Central memory CD8-positive, alpha-beta T cell (primary cell): ENCODE results near the gene ACTR6.

Experiments used
- ATAC-seq: fragments of 150-1000 bp; cut with Tn5 transposase; replicated peaks from 2 replicates; pipeline ENCODE4 v1.10.0; 2022; ENCODE audit warnings: mild to moderate bottlenecking, moderate FRiP score, moderate number of reproducible peaks; ENCODE audit not compliant: poor library complexity, severe bottlenecking; ENCODE audit errors: extremely low read depth
- DNase-seq, 2 donors: peaks; one replicate each; pipeline ENCODE4 v3.0.0; 2021; ENCODE audit warnings: low spot score in 2 of 2
- H3K27ac Mint-ChIP-seq: one replicate; pipeline ENCODE4 v1.8.0; 2022; ENCODE audit warnings: low read depth, mild to moderate bottlenecking, moderate library complexity, mixed read lengths
- H3K27me3 Mint-ChIP-seq: one replicate; pipeline ENCODE4 v1.8.0; 2022; ENCODE audit warnings: mixed read lengths
- H3K36me3 Mint-ChIP-seq: one replicate; pipeline ENCODE4 v1.8.0; 2022; ENCODE audit warnings: mild to moderate bottlenecking, moderate library complexity, mixed read lengths; ENCODE audit not compliant: insufficient read depth
- H3K4me1 Mint-ChIP-seq: one replicate; pipeline ENCODE4 v1.8.0; 2022; ENCODE audit warnings: mixed read lengths
- H3K4me3 Mint-ChIP-seq: one replicate; pipeline ENCODE4 v1.8.0; 2022; ENCODE audit warnings: mild to moderate bottlenecking, moderate library complexity, mixed read lengths
- H3K9me3 Mint-ChIP-seq: one replicate; pipeline ENCODE4 v1.8.0; 2022; ENCODE audit warnings: mixed read lengths

ACTR6 gene

DNA sequence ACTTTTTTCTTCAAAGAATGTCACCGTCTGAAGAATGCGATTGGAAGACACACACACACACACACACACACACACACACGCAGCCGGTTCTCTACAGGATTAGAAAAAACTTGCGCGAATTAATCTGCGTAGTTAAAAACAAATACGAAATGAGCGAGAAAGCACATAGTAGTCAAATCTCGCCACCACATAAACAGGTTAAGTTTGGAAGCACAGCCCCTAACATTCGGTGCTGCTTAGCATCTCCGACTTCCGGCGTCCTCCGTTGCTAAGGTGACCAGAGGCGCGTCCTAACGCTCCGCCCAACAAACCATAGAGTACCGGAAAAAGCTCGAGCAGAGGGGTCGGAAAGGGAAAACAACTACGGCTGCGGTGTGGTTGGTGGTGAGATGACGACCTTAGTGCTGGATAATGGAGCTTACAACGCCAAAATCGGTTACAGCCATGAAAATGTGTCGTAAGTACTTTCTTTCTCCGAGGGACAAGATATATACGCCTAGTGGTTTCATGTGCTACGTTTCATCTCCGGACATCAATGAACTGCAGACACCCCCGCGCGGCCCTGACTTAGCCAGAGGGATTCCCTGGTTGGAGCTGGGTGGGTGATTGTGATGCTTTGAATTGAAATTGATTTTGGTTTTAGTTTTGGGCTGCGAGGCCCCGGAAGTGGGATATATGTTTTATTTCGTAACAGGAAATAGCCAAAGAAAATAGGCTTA, at the start of gene ACTR6:
Gene ACTR6, plus strand, starts transcription at position 353 of the 719 bp plus-strand sequence. Its CDS starts 37 bp downstream, at position 390.
- no peaks in the 10 kb centered on the region for H3K9me3 Mint-ChIP-seq
- H3K36me3 Mint-ChIP-seq = peaks cover 25% of the 10 kb centered on the region

DNA sequence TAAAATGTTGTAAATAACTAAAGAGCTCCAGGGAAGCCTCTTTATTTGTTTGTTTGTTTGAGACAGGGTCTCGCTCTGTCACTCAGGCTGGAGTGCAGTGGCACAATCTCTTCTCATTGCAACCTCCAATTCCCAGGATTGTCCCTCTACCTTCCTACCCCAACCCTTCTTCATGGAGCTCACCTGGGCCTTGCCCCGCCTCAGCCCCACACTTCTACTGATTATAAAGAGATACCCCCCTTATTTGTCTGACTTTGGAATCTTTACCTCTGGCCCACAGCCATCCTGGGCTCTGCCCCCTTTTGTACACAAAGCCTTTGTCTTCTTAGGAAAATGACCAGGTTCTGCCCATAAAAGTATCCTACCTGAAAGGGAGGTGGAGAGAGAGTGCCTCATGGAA, 48.8 kb upstream of the ACTR6 start:
- no peaks in the 10 kb centered on the region for H3K9me3 Mint-ChIP-seq
- H3K27me3 Mint-ChIP-seq = no peaks in the 10 kb centered on the region
- ATAC-seq (no peak), DNase-seq (no peak)
- peaks cover 11% of the 10 kb centered on the region for H3K4me1 Mint-ChIP-seq
- no peak overlapping the region for H3K4me3 Mint-ChIP-seq
- H3K36me3 Mint-ChIP-seq = peaks cover 2% of the 10 kb centered on the region
- H3K27ac Mint-ChIP-seq = no peak overlapping the region

More for the DNA sequence above, at the start of gene ACTR6:
- ATAC-seq (peak; percentile 87), DNase-seq (peak; percentile 98)
- Mint-ChIP-seq H3K27me3 (no peaks in the 10 kb centered on the region), H3K4me3 (peak within 1 kb of the TSS; percentile 94), H3K4me1 (peaks cover 29% of the 10 kb centered on the region), H3K27ac (peak within 1 kb of the TSS; percentile 99)

DNA sequence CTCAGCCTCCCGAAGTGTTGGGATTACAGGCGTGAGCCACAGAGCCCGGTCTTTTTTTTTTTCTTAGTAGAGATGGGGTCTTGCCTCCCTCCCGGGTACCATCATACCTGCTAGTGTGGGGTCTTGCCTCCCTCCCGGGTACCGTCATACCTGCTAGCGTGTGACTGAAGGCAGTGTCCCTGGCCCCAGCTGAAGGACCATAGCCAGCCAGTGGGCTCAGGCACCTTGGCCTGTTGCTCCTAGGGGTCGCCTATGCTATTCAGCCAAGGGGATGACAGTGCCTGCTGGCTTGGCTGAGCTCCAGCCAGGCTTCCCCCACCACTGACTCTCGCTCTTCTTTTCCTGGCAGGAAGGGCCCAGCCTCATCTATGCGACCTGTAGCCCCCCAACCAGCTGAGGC, 47.5 kb upstream of the ACTR6 start:
- ATAC-seq (no peak), DNase-seq (no peak)
- Mint-ChIP-seq H3K4me3 (no peak overlapping the region), H3K27ac (no peak overlapping the region), H3K4me1 (peaks cover 11% of the 10 kb centered on the region), H3K36me3 (peaks cover 4% of the 10 kb centered on the region), H3K9me3 (no peaks in the 10 kb centered on the region), H3K27me3 (no peaks in the 10 kb centered on the region)

DNA sequence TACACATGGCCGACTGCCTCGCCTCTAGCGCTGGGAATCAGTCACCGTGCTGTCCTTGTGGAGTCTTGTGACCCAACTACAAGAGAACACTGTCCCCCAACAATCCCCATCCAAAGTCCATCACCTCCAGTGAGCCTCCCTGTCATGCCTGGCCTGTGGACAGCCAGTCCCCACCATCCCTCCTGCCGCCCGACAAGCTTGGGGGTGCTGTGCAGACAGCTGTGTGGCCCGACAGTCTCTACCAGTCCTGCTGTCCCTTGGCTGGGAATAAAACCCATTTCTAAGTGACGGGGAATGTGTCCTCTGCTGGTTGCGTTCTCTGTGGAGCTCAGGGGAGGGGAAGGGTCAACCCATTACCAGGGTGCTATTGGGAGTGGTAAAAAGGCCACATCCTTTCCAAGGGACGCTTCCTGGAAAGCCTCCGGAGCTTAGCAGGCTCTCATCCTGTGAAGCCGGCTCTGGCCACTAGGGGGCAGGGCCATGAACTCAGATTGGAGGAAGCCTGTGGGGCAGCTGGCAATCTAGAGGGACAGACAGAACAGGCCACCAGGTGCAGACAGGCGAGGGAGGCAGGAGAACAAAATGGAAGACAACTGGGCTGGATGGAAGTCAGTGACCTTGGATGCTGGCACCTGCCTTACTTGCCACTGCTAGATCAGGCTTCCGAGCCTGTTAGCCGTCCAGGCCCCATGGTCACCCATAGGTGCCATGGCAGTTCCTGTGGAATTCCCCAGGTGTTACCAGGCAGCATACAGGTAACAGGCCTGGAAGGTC, 46.0 kb upstream of the ACTR6 start:
- Mint-ChIP-seq H3K9me3 (no peaks in the 10 kb centered on the region), H3K36me3 (peaks cover 7% of the 10 kb centered on the region), H3K4me3 (no peak overlapping the region), H3K27ac (no peak overlapping the region), H3K4me1 (peaks cover 11% of the 10 kb centered on the region), H3K27me3 (no peaks in the 10 kb centered on the region)
- ATAC-seq (peak; percentile 65), DNase-seq (peak; percentile 55 to 64)

DNA sequence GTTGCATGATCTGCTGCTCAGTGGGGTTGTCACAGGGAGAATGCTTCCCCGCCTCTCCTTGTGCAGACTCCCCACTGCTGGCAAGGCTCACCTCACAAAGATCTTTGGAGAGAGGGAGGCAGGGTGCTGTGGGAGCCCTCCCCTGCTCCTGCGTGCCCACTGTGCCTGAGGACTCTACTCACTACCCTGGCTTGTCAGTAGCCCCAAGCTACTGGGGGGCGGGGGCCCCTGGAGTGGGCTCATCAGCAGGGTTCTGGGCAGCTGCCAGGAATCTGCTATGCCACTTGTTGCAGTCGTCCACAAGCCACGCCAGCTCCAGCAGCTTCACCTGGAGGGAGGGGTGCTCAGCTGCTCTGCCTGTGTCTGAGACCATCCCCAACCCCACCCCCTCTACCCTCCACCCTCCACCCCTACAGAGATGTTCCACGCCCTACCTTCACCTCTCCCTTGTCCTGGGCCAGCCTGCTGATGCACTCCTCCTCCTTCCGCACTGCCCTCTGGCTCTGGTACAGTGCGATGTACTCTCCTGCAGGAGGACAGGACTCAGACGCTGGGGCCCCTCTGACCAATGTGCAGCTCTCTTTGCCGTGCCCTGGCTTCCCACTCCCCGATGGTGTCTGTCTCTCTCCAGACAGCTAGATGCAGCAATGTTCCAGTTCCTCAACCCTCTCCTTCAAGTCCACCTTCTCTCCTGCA, 43.7 kb upstream of the ACTR6 start:
- no peak for ATAC-seq
- H3K4me1 Mint-ChIP-seq = peaks cover 11% of the 10 kb centered on the region
- H3K4me3 Mint-ChIP-seq = no peak overlapping the region
- H3K27me3 Mint-ChIP-seq = no peaks in the 10 kb centered on the region
- DNase-seq = no peak
- peaks cover 7% of the 10 kb centered on the region for H3K36me3 Mint-ChIP-seq
- no peak overlapping the region for H3K27ac Mint-ChIP-seq
- no peaks in the 10 kb centered on the region for H3K9me3 Mint-ChIP-seq

DNA sequence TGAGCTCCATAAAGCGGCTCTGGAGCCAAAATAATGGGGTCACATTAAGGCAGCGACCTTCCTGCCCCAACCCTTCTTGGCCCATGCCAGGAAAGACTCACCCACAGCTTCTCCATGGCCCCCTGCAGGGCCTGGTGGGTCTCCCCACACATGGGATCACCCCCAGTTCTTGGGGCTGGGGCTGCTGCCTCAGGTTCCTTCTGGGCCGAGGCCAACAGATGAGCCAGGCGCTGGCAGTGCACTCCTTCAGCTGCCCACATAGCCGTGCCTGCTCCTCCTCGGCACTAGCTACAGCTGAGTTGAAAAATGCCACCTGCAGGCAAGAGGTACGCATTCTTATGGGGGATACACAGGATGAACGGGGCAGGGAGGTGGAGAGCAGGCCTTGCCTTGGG, 43.2 kb upstream of the ACTR6 start:
- ATAC-seq = no peak
- no peaks in the 10 kb centered on the region for H3K9me3 Mint-ChIP-seq
- H3K27me3 Mint-ChIP-seq = no peaks in the 10 kb centered on the region
- peaks cover 11% of the 10 kb centered on the region for H3K4me1 Mint-ChIP-seq
- H3K27ac Mint-ChIP-seq = no peak overlapping the region
- peaks cover 7% of the 10 kb centered on the region for H3K36me3 Mint-ChIP-seq
- DNase-seq = no peak
- no peak overlapping the region for H3K4me3 Mint-ChIP-seq

DNA sequence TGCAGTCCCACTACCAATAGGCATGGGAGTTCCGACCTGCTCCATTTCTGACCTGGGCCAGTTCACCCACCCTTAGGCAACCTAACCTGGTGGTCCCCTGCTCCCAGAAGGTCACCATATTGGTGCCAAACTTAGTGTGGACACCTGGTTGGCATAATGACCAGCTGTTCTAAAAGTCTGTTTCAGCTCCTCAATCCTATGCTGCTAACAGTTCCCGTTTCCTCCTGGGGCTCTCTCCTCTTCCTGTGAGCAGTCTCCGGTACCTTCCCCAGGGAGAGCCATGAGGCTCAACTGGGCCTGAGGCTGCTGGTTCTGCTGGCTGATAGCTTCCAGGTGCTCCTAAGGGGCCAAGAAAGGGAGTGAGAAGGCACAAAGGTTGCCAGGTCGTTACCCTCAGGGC, 42.1 kb upstream of the ACTR6 start:
- peaks cover 7% of the 10 kb centered on the region for H3K36me3 Mint-ChIP-seq
- ATAC-seq = no peak
- no peak overlapping the region for H3K4me3 Mint-ChIP-seq

DNA sequence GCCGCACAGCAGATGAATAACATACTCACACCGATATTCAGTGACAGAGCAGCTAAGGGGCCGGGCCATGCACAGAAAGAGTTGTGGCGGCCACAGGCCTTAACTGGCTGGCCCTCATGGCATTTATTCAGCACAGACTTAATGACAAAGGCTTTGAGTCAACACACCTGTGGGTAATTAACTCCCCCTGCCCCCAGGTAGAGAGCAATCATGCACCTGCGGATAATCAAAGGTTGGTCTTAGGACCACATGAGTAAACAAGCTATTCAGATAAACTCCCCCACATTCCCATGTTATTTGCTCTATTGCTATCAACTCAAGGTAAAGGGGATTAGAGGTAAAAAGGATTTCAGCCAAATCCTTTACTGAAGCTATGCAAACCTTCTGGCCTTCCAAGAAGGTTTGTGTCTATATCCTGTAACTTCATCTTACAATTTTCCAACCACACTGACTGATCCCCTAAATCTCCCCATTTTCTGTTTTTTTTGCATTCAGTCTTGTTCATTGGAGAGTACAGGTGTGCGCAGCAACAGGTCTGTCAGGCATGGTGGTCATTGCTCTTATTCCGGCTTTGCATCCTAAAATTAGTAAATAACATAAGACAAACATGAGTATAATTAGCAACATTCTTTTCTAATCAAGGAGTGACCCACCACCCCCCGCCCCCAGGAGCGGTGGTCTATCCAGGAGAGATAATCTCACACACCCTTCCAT, 41.1 kb upstream of the ACTR6 start:
- Mint-ChIP-seq H3K36me3 (peaks cover 9% of the 10 kb centered on the region), H3K27ac (no peak overlapping the region)

More for the DNA sequence above, 42.1 kb upstream of the ACTR6 start:
- Mint-ChIP-seq H3K9me3 (no peaks in the 10 kb centered on the region), H3K4me1 (peaks cover 11% of the 10 kb centered on the region), H3K27ac (no peak overlapping the region), H3K27me3 (no peaks in the 10 kb centered on the region)
- DNase-seq = no peak

DNA sequence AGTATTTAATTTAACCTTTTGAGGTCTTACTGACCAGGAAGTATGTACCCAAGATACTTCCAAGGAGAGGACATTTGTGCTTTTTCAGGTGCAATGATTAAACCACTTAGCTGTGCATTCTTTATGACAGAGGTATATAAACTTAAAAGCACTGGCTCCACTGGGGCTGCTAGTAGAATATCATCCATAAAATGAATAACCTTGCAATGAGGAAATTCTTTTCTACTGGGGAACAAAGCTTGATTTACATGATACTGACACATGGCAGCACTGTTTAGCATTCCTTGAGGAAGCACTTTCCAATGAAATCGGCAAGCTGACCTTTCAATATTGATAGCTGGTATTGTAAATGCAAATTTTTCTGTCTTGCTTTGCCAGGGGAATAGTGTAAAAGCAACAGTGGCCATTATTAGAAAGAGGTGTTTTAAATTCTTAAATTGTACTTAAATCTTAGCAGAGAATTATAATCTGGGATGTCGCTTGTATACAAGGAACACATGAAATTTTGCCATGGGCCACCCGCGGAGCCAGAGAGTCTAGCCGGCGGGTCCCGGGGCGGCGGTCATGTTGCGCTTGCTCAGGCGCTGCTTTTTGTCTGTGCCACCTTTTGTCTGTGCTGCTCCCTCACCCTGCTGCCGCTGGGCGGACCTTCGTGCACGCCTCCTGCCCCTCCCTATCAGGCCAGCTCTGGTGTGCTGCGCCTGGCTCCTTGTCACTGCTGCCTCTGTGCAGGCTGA, 37.0 kb upstream of the ACTR6 start:
- H3K27me3 Mint-ChIP-seq = no peaks in the 10 kb centered on the region
- H3K4me1 Mint-ChIP-seq = peaks cover 9% of the 10 kb centered on the region

More for the DNA sequence above, 41.1 kb upstream of the ACTR6 start:
- DNase-seq (no peak), ATAC-seq (no peak)
- Mint-ChIP-seq H3K4me3 (no peak overlapping the region), H3K27me3 (no peaks in the 10 kb centered on the region), H3K4me1 (peaks cover 12% of the 10 kb centered on the region), H3K9me3 (no peaks in the 10 kb centered on the region)

DNA sequence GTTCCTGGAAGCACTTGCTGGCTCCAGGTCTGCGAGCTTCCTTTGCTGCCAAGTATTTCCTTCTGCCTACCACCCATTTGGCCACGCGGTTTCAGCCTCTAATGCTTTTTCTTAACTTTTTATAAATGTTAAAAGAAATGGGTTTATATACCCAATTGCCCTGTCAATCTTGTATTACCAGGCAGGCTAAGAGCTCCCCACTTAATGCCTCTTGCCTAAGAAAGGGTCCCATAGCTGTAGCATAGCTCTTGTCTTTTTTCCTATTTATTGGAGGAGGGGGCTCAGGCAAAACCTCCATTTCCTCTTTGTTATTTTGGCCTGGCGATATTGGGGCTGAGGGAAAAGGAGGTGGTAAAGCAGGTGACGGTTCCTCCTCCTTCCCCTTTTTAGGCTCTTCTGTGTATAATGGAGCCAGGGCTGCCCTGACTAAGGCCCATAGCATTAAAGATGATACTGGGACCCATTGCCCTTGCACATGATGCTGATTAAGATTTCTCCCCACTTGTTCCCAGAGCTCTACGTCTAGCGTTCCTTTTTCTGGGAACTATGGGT, 36.4 kb upstream of the ACTR6 start:
- DNase-seq (no peak), ATAC-seq (no peak)
- Mint-ChIP-seq H3K4me1 (peaks cover 9% of the 10 kb centered on the region), H3K4me3 (peak overlapping the region; percentile 34), H3K9me3 (no peaks in the 10 kb centered on the region), H3K27ac (no peak overlapping the region), H3K27me3 (no peaks in the 10 kb centered on the region), H3K36me3 (peaks cover 4% of the 10 kb centered on the region)

More for the DNA sequence above, 37.0 kb upstream of the ACTR6 start:
- no peaks in the 10 kb centered on the region for H3K9me3 Mint-ChIP-seq
- H3K36me3 Mint-ChIP-seq = peaks cover 7% of the 10 kb centered on the region
- H3K27ac Mint-ChIP-seq = no peak overlapping the region
- peak overlapping the region; percentile 34 for H3K4me3 Mint-ChIP-seq
- DNase-seq (peak; percentile 43 to 44), ATAC-seq (peak; percentile 99)

DNA sequence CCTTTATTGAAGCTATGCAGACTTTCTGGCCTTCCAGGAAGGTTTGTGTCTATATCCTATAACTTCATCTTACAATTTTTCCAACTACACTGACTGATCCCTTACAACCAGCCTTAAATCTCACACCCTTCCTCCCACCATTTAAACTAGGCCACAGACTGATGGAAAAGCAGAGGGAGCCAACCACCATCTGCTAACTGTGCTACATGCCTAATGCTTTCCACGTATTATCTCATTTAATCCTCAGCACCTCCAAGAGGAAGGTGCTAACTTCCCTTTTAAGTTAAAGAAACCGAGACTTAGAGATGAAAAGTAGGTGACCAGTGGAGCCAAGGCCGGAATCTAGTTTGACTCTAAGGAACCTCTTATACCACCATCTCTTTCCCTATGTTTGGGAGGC, 35.3 kb upstream of the ACTR6 start:
- H3K4me1 Mint-ChIP-seq = peaks cover 9% of the 10 kb centered on the region
- H3K4me3 Mint-ChIP-seq = no peak overlapping the region
- ATAC-seq = no peak
- no peak for DNase-seq
- H3K27ac Mint-ChIP-seq = no peak overlapping the region
- no peaks in the 10 kb centered on the region for H3K9me3 Mint-ChIP-seq
- no peaks in the 10 kb centered on the region for H3K27me3 Mint-ChIP-seq
- H3K36me3 Mint-ChIP-seq = peaks cover 4% of the 10 kb centered on the region
